Posterior vena cava (tissue), 2 donors: Measurements from ENCODE around the gene VIPR1. TPM values are rescaled to one million over a fixed set of nuclear protein-coding genes. Genes with fewer than 3 reads are reported as not detected.
A peak's percentile ranks its signal among the peaks of the same experiment; 100 is the strongest.

Experiments
- DNase-seq: peaks from one replicate; pipeline ENCODE4 v3.0.0-alpha.2; 2020; ENCODE audit warnings: low spot score
- intact Hi-C, 2 donors: fragments of 100-400 bp; cut with DNase I; formaldehyde crosslinking; loops; one replicate each; pipeline versions ENCODE4 v1.14.1 to v1.14.2; 2022 to 2023
- total RNA-seq, 2 donors: library from RNA; stranded (reverse); fragmentation: NEBNext Ultra II Directional; extraction: Animal tissue kit (Norgen Biotek cat#: 25700); gene quantifications; one replicate each; pipeline ENCODE4 v1.2.1, GENCODE V29; 2021
- donor health status: DM: yes; HTN: yes; CAD: no.
- donor health status: DM: yes; HTN: yes; CAD: no.

The VIPR1 gene
- total RNA-seq, 2 donors from 2014 or later, result 1.3 to 2.2 TPM

DNA sequence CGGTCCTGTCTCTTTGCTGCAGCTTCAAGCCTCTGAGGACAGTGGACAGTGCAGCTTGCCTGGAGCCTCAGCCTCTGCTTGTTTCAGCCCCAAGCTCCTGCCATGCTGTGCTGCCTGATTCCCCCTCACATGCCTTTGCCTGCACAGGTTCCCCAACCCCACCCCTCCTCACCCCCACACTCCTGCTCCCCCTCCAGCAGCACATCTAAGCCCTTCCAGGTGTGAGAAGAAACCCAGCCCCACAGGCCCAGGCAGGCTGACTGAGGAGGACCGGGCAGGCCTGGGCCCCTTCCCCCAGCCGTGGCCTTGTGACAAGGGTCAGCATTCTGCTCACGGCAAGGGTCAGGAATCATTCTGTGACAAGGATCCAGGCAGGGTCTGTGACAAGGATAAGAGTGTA, 22.8 kb downstream of the VIPR1 start:
- DNase-seq, result no peak
- intact Hi-C loops, result no loop called here

DNA sequence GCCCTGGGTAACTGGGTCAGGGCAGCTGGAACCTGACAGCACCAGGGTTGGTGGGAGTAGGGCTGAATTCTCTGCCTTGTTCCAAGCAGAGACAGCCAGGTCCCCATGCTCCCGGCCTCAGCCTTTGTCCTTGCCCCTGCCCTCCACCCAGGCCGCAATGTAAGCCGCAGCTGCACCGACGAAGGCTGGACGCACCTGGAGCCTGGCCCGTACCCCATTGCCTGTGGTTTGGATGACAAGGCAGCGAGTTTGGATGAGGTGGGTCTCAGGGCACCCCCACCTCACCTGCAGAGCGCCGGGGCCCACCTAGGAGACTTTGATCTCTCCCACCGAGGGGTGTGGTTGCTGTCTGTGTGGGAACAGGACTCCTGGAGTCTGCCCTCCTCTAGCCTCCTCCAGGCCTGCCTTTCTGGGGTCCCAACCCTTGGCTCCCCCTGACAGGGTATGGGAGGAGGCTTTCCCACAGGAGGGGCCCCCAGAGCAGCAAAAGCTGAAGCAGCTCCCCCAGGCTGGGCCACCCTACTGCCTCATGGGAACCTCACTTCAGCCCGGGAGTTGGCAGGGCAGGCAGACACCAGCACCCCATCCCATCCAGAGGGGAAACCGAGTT, 23.4 kb downstream of the VIPR1 start:
- intact Hi-C loops, result no loop called here
- no peak for DNase-seq

DNA sequence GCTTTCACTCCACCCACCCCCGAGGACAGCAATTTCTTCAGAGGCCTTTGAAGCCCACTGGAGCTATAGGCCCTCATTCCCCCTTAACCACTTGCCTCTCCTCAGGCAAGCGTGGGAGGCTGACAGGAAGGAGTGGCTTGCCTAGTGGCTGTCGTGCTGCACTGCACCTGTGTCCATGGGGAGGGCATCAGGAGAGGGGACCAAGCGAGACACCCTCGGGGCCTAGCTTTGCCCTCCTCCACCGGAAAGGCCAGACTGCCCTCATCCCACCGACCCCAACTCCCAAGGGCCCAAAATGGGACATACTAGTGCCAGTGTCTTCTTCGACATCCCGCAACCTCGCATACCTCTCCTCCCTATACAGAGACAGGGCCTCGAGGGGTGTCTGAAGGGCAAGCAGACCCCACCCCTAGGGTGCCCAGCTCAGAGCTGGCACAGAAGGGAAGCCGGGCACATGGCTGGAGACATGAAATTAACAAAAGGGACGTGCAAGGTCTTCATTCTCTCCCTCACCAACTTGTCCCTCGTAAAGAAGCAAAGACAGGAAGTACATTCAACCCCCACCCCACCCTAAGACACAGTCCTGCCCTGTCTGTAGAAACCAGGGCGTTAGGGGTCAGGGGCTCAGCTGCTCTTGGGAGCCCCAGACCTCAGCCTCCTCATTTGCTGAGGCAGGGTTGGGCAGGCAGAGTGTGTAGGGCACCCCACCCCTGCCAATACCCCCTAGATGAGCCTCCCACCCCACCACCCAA, 24.3 kb downstream of the VIPR1 start:
- intact Hi-C loops, result no loop called here
- no peak for DNase-seq

DNA sequence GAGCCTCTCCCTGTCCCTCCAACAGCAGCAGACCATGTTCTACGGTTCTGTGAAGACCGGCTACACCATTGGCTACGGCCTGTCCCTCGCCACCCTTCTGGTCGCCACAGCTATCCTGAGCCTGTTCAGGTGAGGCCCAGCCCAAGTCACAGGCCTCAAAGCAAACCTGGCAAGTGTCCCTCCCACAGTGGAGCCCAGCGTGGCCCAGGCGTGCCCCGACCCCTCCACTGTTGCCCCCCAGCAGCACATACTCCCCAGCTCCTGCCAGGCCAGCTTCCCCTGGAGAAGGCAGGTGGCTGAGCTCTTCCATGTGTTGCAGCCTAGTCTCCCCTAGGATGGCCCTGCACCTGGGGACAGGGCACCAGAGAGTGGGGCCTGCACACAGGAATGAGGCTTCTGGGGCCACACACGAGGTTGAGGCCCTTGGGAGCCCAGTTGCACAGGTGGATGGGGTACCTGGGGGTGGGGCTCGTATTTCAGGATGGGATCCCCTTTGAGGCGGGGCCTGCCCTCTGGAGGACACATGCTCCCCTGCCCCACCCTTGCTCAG, 25.0 kb downstream of the VIPR1 start:
- intact Hi-C loops, result no loop called here
- DNase-seq, result no peak

DNA sequence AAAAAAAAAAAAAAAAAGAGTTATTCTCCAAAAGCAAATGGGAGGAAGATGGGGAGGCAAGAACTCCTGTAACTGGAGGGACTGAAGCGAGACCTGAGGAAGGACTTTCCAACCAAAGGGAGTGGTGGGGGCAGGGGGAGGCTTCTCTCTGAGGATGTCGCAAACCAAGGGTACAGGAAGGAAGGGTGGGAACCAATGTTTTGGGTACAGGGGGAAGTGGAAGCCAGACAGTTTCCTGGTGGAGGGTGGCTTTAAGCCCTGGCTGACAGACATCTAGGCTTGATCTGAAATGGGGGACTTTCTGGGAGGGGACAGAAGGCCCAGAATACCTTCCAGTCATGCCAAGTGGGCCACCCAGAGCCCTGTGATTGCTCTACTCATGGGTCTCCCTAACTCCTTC, 27.0 kb downstream of the VIPR1 start:
- no peak for DNase-seq
- intact Hi-C loops, result no loop called here

DNA sequence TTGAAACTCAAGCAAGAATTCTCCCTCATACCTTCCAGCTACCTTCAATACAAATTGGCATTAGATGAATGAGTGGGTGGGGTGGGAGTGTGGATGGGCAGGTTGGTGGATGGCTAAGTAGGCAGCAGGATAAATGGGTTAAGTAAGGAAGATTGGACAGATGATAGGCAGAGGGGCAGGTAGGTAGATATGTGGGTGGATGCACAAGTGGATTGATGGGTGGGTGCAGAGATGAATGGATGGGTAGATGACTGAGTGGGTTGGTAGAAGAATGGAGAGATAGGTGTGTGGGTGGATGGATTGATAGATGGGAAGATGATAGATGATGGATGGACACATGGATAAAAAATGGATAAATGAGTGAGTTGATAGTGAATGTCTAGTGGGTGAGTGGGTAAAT, 27.6 kb downstream of the VIPR1 start:
- no peak for DNase-seq
- intact Hi-C loops, result no loop called here

DNA sequence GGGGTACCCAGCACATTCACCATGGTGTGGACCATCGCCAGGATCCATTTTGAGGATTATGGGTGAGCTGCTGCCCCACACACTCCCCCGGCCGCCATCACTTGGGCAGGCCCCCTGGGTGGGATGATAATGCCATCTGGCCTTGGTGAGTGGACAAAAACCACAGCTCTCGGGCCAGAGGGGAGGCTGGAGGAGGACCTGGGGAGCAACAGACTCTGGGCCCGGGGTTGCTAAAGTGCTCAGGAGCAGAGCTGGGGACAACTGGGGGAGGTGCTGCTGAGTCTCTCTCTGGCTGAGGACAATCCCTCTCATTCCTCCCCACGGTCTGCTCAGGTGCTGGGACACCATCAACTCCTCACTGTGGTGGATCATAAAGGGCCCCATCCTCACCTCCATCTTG, 29.0 kb downstream of the VIPR1 start:
- peak; percentile 66 for DNase-seq

DNA sequence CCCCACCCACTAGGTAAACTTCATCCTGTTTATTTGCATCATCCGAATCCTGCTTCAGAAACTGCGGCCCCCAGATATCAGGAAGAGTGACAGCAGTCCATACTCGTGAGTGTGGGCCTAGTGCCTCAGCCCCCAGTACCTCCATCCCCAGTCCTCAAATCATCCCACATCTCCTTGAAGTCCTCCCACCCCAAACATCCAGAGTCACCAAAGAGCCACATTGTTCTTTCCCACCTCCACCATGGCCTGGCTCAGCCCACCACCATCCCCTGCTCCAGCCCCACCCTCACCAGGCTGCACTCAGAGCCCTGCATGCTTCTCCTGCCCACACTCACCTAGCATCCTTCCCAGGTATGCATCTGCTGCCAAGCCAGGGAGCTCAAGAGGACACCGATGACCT, 29.8 kb downstream of the VIPR1 start:
- no peak for DNase-seq
- intact Hi-C loops, result no loop called here

More for the DNA sequence above, 29.0 kb downstream of the VIPR1 start:
- intact Hi-C loops, result no loop called here

DNA sequence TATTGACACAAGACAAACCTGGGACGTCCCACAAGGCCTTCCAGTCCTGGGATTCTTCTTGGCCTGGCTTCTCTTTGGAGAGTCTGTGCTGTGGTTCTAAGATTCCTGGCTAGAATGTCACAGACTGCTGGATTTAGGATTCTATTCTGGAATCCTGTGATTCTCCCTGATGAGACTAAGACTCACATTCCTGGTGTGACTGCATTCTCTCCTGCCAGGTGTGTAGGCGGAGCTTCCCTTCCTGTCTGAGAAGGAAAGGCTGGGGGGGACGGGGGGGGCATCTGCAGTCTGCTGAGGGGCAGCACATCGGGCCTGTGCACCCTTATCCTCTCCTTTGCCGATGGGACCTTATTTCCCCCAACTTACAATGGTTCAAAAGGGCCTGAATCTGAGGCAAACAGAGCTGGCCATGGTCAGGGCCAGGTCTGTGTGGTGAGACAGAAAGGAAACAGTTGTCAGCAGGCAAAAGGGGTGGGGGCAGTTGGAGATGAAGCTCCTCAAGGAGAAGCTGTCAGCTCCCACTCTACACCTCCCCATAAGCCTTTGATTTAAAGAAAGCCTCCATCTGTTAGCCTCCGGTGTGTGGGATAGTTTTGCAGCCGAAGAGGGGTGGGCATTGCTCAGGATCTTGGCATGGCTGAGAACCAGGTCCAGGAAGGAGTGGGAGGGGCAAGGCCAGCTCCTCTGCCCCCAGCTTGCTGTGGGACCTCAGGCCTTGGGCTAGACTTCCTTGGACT, 30.9 kb downstream of the VIPR1 start:
- intact Hi-C loops, result no loop called here
- peak; percentile 58 for DNase-seq

DNA sequence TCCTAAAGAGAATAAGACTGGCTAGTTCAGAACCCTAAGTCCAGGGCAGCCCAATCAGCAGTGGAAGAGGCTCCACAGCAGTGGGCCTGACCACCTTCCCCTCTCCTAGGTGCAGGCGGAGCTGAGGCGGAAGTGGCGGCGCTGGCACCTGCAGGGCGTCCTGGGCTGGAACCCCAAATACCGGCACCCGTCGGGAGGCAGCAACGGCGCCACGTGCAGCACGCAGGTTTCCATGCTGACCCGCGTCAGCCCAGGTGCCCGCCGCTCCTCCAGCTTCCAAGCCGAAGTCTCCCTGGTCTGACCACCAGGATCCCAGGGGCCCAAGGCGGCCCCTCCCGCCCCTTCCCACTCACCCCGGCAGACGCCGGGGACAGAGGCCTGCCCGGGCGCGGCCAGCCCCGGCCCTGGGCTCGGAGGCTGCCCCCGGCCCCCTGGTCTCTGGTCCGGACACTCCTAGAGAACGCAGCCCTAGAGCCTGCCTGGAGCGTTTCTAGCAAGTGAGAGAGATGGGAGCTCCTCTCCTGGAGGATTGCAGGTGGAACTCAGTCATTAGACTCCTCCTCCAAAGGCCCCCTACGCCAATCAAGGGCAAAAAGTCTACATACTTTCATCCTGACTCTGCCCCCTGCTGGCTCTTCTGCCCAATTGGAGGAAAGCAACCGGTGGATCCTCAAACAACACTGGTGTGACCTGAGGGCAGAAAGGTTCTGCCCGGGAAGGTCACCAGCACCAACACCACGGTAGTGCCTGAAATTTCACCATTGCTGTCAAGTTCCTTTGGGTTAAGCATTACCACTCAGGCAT, 33.7 kb downstream of the VIPR1 start:
- intact Hi-C loops, result no loop called here
- peak; percentile 72 for DNase-seq

DNA sequence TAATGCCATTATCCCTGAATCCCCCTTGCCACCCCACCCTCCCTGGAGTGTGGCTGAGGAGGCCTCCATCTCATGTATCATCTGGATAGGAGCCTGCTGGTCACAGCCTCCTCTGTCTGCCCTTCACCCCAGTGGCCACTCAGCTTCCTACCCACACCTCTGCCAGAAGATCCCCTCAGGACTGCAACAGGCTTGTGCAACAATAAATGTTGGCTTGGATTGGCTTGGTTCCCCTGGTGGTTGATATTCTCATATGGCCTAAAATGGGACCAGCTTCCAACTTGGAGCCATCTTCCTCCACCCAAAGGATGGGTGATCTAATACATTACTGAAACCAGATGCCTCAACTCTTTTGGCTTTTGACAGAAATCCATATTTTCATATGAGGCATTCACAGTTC, 34.9 kb downstream of the VIPR1 start:
- intact Hi-C loops, result no loop called here
- peak; percentile 24 for DNase-seq

DNA sequence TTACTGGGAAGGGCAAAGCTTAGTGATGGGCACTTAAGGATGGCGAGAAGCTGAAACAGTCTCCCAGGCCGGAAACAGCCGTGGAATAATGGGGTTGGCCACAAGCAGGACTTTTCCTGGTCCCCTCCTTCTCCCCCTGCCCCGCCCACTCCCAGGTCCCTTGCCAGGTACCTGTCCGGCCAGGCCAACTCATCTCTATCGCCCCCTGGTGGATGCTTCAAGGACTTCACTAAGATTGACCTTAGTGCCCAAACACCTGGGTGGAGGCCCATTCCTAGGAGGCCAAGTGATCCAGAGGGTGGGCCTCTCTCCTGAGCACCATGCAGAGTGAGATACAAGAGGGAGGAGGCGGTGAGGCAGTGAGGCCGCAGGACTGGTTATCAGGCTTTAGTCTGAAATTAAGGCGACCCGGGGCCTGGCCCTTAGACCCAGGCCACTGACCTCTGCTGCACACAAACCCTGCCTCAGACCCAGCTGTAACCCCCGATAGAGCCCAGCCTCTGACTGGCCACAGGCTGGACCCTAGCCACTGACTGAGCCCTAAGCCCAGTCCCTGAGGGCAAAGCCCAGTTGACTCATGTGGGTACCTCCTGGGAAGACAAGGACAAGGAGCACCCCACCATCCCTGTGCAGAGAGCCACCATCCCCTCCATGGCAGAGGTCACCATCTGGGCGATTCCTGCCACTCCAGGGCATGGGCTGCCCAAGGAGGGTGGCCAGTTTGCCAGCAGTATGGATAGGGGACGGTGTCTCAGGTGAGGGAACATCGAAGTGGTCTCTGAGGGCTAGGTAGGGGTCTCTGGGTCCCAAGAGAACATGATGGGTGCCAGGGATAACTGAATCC, 37.6 kb downstream of the VIPR1 start:
- intact Hi-C loops, result loop anchor here in 1 of 2 donors (10.0 kb wide), 1 partner anchor 305 kb away; no protein-coding TSS in a partner anchor
- no peak for DNase-seq

DNA sequence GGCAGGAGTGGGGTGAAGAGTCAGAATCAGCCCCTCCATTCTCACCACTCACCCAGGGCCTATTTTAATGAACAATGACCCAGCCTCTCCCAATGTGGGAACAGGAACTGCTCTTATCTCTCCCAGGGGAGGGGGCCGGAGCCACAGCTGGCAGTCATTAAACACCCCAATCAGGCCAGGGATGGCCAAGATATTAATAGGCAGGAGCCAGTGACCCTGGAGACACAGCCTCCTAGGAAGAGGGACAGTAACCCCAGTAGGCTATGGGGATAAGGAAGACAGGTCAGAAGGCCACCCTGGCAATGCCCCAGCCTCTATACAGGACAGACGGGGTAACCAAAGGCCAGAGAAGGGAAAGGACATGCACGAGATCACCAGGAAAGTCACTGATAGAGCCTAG, 38.6 kb downstream of the VIPR1 start:
- intact Hi-C loops, result loop anchor here in 1 of 2 donors (10.0 kb wide), 1 partner anchor 306 kb away; no protein-coding TSS in a partner anchor
- no peak for DNase-seq

DNA sequence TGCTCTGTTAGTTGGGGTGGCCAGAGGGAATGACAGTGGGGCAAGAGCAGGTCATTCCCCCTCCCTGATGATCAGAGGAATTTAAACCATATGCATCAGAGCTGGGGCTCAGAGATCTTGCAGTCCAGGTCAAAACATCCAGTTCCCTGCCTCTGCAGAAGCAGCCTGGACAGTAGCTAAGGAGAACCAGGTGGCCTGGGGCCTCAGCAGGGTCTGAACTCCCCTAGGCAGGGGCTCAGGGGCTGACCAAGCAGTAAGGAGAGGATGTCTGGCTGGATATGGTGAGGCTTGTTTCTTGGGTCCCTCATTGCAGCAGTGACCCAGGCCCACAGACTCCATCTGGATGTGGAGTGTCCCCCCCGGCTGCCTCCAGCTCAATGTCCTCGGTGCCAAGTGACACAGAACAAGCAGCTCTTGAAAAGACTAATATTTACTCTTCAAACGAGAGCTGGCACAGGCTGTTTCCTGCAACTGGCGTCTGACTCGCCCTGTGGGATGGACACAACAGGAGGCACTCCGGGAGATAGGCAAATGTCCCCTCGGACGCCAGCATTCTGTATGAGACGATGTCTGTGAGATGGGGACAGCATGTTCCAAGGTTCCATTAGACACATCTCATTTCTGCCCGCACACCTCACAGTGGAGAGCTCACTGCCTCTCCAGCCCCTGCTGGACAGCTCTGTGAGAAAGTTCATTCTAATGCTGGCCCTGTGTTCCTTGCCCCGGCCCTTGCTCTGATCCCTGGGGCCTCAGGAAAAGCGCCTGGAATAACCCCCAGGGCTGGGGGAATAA, 42.2 kb downstream of the VIPR1 start:
- intact Hi-C loops, result loop anchor here in 1 of 2 donors (10.0 kb wide), 1 partner anchor 310 kb away; no protein-coding TSS in a partner anchor
- DNase-seq, result no peak

DNA sequence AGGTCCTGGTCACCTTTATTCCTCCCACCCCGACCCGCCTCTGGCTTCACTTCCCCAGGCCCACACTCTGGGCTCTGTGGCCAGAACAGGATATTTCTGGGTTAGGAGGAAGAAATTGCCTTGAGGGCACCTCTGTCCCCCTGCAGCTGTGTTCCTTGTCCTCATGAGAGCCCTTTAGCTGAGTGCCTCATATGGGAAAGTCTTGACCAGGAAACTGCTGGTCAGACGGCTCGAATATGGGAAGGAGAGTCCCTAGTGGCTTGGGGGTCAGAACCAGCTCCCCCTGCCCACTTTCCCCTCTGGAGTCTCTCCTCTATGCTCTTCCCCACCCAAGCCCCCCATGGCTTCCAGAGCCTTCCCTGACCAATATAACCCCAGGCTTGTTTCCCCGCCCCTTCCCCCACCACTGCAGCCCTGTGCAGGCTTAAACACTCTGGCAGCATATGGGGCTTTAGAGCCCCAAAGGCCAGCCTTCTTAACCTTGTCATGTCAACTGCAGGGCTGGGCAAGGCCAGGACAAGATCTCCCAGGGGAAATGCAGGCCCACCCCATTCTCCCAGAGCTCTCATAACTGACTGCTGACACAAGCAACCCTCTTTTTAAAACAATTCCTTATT, 42.9 kb downstream of the VIPR1 start:
- DNase-seq, result no peak
- intact Hi-C loops, result loop anchor here in 1 of 2 donors (10.0 kb wide), 1 partner anchor 311 kb away; no protein-coding TSS in a partner anchor

DNA sequence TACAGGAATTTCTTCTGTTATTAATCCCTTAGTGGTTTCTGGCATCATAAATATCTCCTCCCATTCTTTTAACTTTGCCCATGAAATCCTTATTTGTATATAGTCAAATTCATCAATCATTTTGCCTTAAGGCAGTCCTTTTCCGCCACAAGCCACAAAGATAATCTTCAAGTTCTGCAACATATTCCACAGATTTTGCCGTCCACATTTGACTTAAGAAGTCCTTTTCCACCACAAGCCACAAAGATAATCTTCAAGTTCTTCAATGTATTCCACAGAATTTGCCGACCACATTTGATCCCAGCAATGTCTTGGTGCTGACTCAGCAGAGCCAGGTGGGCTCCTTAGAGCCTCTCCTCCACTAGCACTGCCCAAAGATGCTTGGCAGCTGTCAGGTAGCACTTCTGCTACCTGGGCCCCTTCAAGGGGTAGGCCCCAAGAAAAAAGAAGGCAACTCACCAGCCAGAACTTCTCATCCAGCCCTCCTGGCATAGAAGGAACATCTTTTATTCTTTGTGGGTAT, 44.3 kb downstream of the VIPR1 start:
- intact Hi-C loops, result loop anchor here in 1 of 2 donors (10.0 kb wide), 1 partner anchor 312 kb away; no protein-coding TSS in a partner anchor
- no peak for DNase-seq
